Measurements from ENCODE around the gene MOGAT3.

The MOGAT3 gene, protein sequence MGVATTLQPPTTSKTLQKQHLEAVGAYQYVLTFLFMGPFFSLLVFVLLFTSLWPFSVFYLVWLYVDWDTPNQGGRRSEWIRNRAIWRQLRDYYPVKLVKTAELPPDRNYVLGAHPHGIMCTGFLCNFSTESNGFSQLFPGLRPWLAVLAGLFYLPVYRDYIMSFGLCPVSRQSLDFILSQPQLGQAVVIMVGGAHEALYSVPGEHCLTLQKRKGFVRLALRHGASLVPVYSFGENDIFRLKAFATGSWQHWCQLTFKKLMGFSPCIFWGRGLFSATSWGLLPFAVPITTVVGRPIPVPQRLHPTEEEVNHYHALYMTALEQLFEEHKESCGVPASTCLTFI

DNA sequence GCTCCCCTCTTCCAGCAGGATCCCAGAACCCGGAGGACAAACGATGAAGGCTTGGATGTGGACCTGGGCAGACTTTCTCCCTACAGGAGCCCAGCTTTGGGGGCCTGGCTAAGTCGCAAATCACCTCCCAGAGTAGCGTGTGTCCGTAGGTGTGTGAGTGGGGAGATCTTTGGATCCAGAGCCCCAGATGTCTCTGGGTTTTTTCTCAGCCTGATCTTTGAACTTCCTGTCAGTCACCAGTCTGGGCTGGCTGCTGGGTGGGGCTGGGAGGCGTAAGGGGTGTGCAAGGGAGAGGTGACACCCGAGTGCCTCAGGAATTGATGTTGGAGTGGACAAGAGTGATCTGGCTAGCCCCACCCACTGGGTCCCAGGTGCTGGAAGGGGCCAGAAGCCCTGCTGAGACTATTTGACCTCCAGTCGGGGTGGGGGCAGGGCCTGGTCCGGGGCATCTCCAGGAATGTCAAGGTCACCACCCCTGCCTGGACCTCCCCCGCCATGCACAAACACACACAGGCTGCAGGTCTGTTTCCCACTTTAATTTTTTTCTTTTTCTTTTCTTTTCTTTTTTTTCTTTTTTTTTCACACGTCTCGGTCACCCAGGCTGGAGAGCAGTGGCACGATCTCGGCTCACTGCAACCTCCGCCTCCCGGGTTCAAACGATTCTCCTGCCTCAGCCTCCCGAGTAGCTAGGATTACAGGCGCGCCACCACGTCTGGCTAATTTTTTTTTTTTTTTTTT, at the start of gene MOGAT3:
TSS of gene MOGAT3 (minus strand) at position 175 of the 738 bp plus-strand sequence. CDS start 182 bp downstream, outside the sequence.
- Histone ChIP-seq H3K4me3 (IDR thresholded peaks at IDR 0.05; ENCODE audit: insufficient read depth, low read depth, low read length) (no peak within 1 kb of the TSS), H4K20me1 (ENCODE audit: insufficient read depth) (no peaks in the 10 kb centered on the region), H3K27me3 (ENCODE audit: insufficient read depth, low read depth) (peaks cover 60% of the 10 kb centered on the region), H3K27ac (no peak within 1 kb of the TSS), H3K9ac (no peak within 1 kb of the TSS), H3K4me1 (ENCODE audit: low read depth, poor library complexity, severe bottlenecking) (no peaks in the 10 kb centered on the region), H3K36me3 (ENCODE audit: insufficient read depth) (no peaks in the 10 kb centered on the region), H2AFZ (ENCODE audit: low read depth) (no peak within 1 kb of the TSS), H3K4me2 (no peak within 1 kb of the TSS), H3K79me2 (ENCODE audit: insufficient read depth, low read depth) (no peaks in the 10 kb centered on the region)
- TF ChIP-seq, protein P1, sequence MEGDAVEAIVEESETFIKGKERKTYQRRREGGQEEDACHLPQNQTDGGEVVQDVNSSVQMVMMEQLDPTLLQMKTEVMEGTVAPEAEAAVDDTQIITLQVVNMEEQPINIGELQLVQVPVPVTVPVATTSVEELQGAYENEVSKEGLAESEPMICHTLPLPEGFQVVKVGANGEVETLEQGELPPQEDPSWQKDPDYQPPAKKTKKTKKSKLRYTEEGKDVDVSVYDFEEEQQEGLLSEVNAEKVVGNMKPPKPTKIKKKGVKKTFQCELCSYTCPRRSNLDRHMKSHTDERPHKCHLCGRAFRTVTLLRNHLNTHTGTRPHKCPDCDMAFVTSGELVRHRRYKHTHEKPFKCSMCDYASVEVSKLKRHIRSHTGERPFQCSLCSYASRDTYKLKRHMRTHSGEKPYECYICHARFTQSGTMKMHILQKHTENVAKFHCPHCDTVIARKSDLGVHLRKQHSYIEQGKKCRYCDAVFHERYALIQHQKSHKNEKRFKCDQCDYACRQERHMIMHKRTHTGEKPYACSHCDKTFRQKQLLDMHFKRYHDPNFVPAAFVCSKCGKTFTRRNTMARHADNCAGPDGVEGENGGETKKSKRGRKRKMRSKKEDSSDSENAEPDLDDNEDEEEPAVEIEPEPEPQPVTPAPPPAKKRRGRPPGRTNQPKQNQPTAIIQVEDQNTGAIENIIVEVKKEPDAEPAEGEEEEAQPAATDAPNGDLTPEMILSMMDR (conservative IDR thresholded peaks at IDR 0.05; ENCODE audit: low read depth, low read length), result no peak

DNA sequence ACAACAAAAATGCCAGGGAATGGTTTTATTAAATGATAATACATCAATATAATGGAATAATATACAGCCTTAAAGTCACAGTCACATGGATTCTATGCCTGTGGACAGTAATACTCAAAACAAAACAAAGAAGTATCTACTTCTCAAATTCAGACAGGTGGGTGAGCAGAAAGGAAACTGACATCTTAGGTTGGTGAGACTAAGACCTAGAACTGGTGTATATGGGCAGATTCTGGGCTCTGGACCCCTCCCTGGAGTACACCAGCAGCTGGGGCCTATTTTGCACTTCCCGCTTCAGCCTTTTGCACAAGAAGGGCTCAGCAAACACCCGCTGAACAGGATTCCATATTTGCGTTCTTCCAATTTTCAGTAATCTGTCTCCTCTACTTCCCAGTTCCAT, 49.5 kb upstream of the MOGAT3 start:
- Histone ChIP-seq H3K4me1 (ENCODE audit: low read depth, poor library complexity, severe bottlenecking) (peaks cover 20% of the 10 kb centered on the region), H3K79me2 (ENCODE audit: insufficient read depth, low read depth) (peaks cover 27% of the 10 kb centered on the region)
- TF ChIP-seq, protein P1 (conservative IDR thresholded peaks at IDR 0.05; ENCODE audit: low read depth, low read length), result no peak

DNA sequence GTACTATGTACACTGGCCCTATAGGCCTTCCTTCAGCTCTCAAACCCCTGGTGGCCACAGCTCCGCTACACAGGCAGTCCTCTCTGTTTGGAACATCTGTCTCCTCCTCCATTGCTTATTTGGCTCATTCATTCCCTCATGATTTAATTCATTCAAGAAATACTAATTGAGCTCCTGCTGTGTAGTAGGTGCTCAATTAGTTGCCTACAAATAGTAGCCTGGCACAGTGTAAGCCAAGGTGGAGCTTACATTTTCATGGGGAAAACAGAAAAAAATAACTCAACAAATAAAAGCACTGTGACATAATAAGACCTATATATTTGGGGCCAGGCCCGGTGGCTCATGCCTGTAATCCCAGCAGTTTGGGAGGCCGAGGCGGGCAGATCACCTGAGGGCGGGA, 47.4 kb upstream of the MOGAT3 start:
- Histone ChIP-seq H3K27ac (no peak overlapping the region), H3K4me3 (IDR thresholded peaks at IDR 0.05; ENCODE audit: insufficient read depth, low read depth, low read length) (no peak overlapping the region), H3K36me3 (ENCODE audit: insufficient read depth) (no peaks in the 10 kb centered on the region), H3K4me1 (ENCODE audit: low read depth, poor library complexity, severe bottlenecking) (peaks cover 29% of the 10 kb centered on the region), H3K79me2 (ENCODE audit: insufficient read depth, low read depth) (peaks cover 36% of the 10 kb centered on the region), H3K27me3 (ENCODE audit: insufficient read depth, low read depth) (no peaks in the 10 kb centered on the region), H3K9ac (no peak overlapping the region), H2AFZ (ENCODE audit: low read depth) (no peak overlapping the region), H3K4me2 (no peak overlapping the region), H4K20me1 (ENCODE audit: insufficient read depth) (no peaks in the 10 kb centered on the region)
- TF ChIP-seq, protein P1 (conservative IDR thresholded peaks at IDR 0.05; ENCODE audit: low read depth, low read length), result no peak

More for the DNA sequence above, 49.5 kb upstream of the MOGAT3 start:
- Histone ChIP-seq H3K27ac (no peak overlapping the region), H3K4me3 (IDR thresholded peaks at IDR 0.05; ENCODE audit: insufficient read depth, low read depth, low read length) (no peak overlapping the region), H2AFZ (ENCODE audit: low read depth) (no peak overlapping the region), H3K9ac (no peak overlapping the region), H3K27me3 (ENCODE audit: insufficient read depth, low read depth) (peaks cover 9% of the 10 kb centered on the region), H3K4me2 (peak overlapping the region; percentile 58; the same call in 1 of the 2 replicates), H4K20me1 (ENCODE audit: insufficient read depth) (no peaks in the 10 kb centered on the region), H3K36me3 (ENCODE audit: insufficient read depth) (no peaks in the 10 kb centered on the region)

DNA sequence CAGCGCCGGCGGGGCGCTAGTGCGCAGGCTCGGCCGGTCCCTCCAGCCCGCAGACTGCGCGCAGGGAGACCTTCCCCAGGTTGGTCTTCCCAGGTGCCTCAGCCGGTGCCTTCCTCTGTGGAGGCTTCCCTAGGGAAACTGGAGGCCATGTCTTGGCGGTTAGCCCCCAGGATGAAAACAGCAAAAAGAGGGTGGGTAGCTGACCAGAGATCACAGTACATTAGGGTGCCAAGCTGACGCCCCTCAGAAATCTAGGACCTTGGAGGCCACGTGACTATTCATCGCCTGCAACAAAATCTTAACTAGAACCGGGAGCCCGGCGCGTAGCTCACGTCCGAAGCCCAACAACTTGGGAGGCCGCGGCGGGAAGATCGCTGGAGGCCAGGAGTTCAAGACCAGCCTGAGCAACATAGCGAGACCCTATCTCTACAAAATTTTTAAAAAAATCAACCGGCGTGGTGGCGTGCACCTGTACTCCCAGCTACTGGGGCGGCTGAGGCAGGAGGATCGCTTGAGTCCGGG, 44.4 kb upstream of the MOGAT3 start:
- peak overlapping the region; percentile 93; the same call in 1 of the 2 replicates for H3K9ac ChIP-seq
- peak overlapping the region; percentile 68 for H2AFZ ChIP-seq (ENCODE audit: low read depth)
- peaks cover 29% of the 10 kb centered on the region for H3K79me2 ChIP-seq (ENCODE audit: insufficient read depth, low read depth)
- H3K36me3 ChIP-seq (ENCODE audit: insufficient read depth), result no peaks in the 10 kb centered on the region
- H3K4me3 ChIP-seq (IDR thresholded peaks at IDR 0.05; ENCODE audit: insufficient read depth, low read depth, low read length), result no peak overlapping the region
- H3K4me2 ChIP-seq, result peak overlapping the region; percentile 93
- no peaks in the 10 kb centered on the region for H3K27me3 ChIP-seq (ENCODE audit: insufficient read depth, low read depth)
- H3K4me1 ChIP-seq (ENCODE audit: low read depth, poor library complexity, severe bottlenecking), result peaks cover 21% of the 10 kb centered on the region
- peak overlapping the region; percentile 89; the same call in 1 of the 2 replicates for H3K27ac ChIP-seq
- no peaks in the 10 kb centered on the region for H4K20me1 ChIP-seq (ENCODE audit: insufficient read depth)
- TF ChIP-seq, protein P1 (conservative IDR thresholded peaks at IDR 0.05; ENCODE audit: low read depth, low read length), result no peak
